ENCODE data around the gene HABP4. TPM values are rescaled to one million over a fixed set of nuclear protein-coding genes. Genes with fewer than 3 reads are reported as not detected.

The HABP4 gene
- total and polyA plus RNA-seq, 2 of the 4 experiments (the other 2 are of a cell fraction), result 5.2 to 10.6 TPM

- H3K27me3 ChIP-seq (ENCODE audit: control insufficient read depth, insufficient read depth, low read length), result no peaks in the 10 kb centered on the region
- no peak overlapping the region for H2BK5ac ChIP-seq (ENCODE audit: low read depth, low read length, poor library complexity, severe bottlenecking)
- H3K23ac ChIP-seq (ENCODE audit: low read depth, low read length), result no peak overlapping the region
- no peak overlapping the region for H2AK9ac ChIP-seq (replicated peaks; ENCODE audit: low read depth, low read length, poor library complexity)
- no peak overlapping the region for H2BK120ac ChIP-seq (ENCODE audit: low read depth, low read length)
- H2AFZ ChIP-seq (replicated peaks; ENCODE audit: low read length, poor library complexity), result peak overlapping the region; percentile 78
- ATAC-seq (ENCODE audit: low read depth) (no peak), DNase-seq (no peak)
- ChIA-PET POLR2A (ENCODE audit: unreplicated experiment) (no interaction called here), CTCF (interaction anchor here (0.9 kb wide), 1 partner anchor 39 kb away, joined by 3 read pairs; no protein-coding TSS in a partner anchor)
- H2BK15ac ChIP-seq (ENCODE audit: low read depth, low read length), result no peak overlapping the region
- H3K79me1 ChIP-seq (ENCODE audit: low read depth in 1 of 2, low read length in 2 of 2), result no peaks in the 10 kb centered on the region
- H3K4me3 ChIP-seq (ENCODE audit: insufficient read depth, low read depth, low read length), result no peak overlapping the region
- H3K36me3 ChIP-seq (ENCODE audit: control insufficient read depth, insufficient read depth, low read length), result no peaks in the 10 kb centered on the region
- H2AK5ac ChIP-seq (ENCODE audit: low read depth, low read length), result 0 out of 2 replicates have a peak overlapping the region, but pooled peaks have one; percentile 77
- peaks cover 5% of the 10 kb centered on the region for H3K4me1 ChIP-seq (ENCODE audit: control insufficient read depth, insufficient read depth, low read length)
- H3K4me2 ChIP-seq (ENCODE audit: low read depth, low read length), result no peak overlapping the region
- no TSS peak for BruUV-seq (replicated peaks)
- TF ChIP-seq RCOR1 (IDR thresholded peaks at IDR 0.05; ENCODE audit: insufficient replicate concordance, low read length) (no peak), MAZ (IDR thresholded peaks at IDR 0.05; ENCODE audit: borderline replicate concordance, low read depth, low read length) (no peak), NFE2L2 (IDR thresholded peaks at IDR 0.05; ENCODE audit: low read depth, low read length) (no peak), MXI1 (IDR thresholded peaks at IDR 0.05; ENCODE audit: borderline replicate concordance, low read depth, low read length) (no peak), CEBPB (IDR thresholded peaks at IDR 0.05; ENCODE audit: low read depth, low read length) (no peak), BHLHE40 (IDR thresholded peaks at IDR 0.05; ENCODE audit: low read depth, low read length) (no peak), CHD1 (IDR thresholded peaks at IDR 0.05; ENCODE audit: low read depth, low read length) (no peak), RAD21 (IDR thresholded peaks at IDR 0.05; ENCODE audit: low read length) (no peak), CTCF (conservative IDR thresholded peaks at IDR 0.05; ENCODE audit: low read depth, low read length) (no peak), ELK1 (IDR thresholded peaks at IDR 0.05; ENCODE audit: borderline replicate concordance, low read depth, low read length) (no peak), SMC3 (IDR thresholded peaks at IDR 0.05; ENCODE audit: low read depth, low read length) (no peak), MAFK (IDR thresholded peaks at IDR 0.05; ENCODE audit: low read depth, low read length) (no peak), USF2 (IDR thresholded peaks at IDR 0.05; ENCODE audit: low read depth, low read length) (no peak)
- H3K9me1 ChIP-seq (ENCODE audit: insufficient read depth, low read length), result peaks cover 3% of the 10 kb centered on the region; the same call in 1 of the 2 replicates
- H3K4ac ChIP-seq (ENCODE audit: low read depth, low read length), result no peak overlapping the region; the same call in 1 of the 2 replicates
- no peak overlapping the region for H3K27ac ChIP-seq (ENCODE audit: insufficient read depth, low read length)
- H2BK20ac ChIP-seq (ENCODE audit: low read depth, low read length), result no peak overlapping the region
- H3K9me3 ChIP-seq (ENCODE audit: control insufficient read depth, insufficient read depth, low read length), result no peaks in the 10 kb centered on the region
- intact Hi-C loops (cut with micrococcal nuclease), result loop anchor here (5.0 kb wide), 1 partner anchor 38 kb away; no protein-coding TSS in a partner anchor
- dilution Hi-C loops (cut with HindIII; ENCODE audit: low sequenced_read_pairs, unreplicated experiment), result no loop called here
- H3K9ac ChIP-seq (ENCODE audit: low read depth, low read length), result no peak overlapping the region
- WGBS, 2 experiments (ENCODE audit: extremely low coverage in 2 of 2, insufficient read length in 1 of 2), result 100% methylated on average over 1 of the region's 6 CpGs; no CpG with 5 or more reads in 1 of the 2 experiments
- H4K20me1 ChIP-seq (ENCODE audit: insufficient read depth, low read length), result no peaks in the 10 kb centered on the region
- H3K18ac ChIP-seq (ENCODE audit: low read depth, low read length), result no peak overlapping the region
- H4K5ac ChIP-seq (ENCODE audit: low read depth, low read length), result no peak overlapping the region
- no peak overlapping the region for H4K91ac ChIP-seq (ENCODE audit: insufficient read depth, low read depth, low read length)
- no peak overlapping the region; the same call in 1 of the 2 replicates for H3K14ac ChIP-seq (replicated peaks; ENCODE audit: low read depth, low read length)
- in situ Hi-C loops (cut with MboI; ENCODE audit: low sequenced_read_pairs), result no loop called here
- no peak overlapping the region for H3K56ac ChIP-seq (ENCODE audit: extremely low read depth, insufficient read depth, low read length)
- H4K8ac ChIP-seq (ENCODE audit: low read depth in 2 of 2, low read length in 2 of 2), result no peak overlapping the region
Measured at GRCh38 chr9:96423985-96424336, 26.0 kb upstream of the HABP4 start.
